IMR-90 (cell line): ENCODE results near the gene SNTA1. TPM values are rescaled to one million over a fixed set of nuclear protein-coding genes. Genes with fewer than 3 reads are reported as not detected.
A peak's percentile ranks its signal among the peaks of the same experiment; 100 is the strongest.
"Not testable (repeated sequence)": the region's sequence is repeated elsewhere in the genome, so short reads cannot be mapped to it uniquely, and the experiment has no call there.

Experiments used
- ATAC-seq: fragments of 200-7000 bp; cut with Tn5 transposase; 2 replicates; pipeline ENCODE4 v1.9.1; 2020; ENCODE audit warnings: low read depth, mild to moderate bottlenecking, moderate library complexity
- BruUV-seq: library from RNA; stranded (reverse); fragments of 400-500 nt; replicated peaks from 2 replicates; lab custom pipeline; 2021; lab: Mats Ljungman, UMichigan
- CTCF ChIA-PET: fragments of 300-600 bp; formaldehyde crosslinking; extraction: SDS; loops from one replicate; lab custom pipeline; 2021; ENCODE audit warnings: antibody characterized with exemption; lab: Yijun Ruan, JAX
- POLR2A ChIA-PET: fragments of 300-600 bp; sonication (Branson Sonifier 250); formaldehyde crosslinking; loops from one replicate; lab custom pipeline; 2022; ENCODE audit warnings: antibody characterized with exemption; ENCODE audit not compliant: unreplicated experiment; lab: Charles Lee
- DNase-seq: peaks from one replicate; pipeline ENCODE4 v3.0.0; 2013
- H2AFZ ChIP-seq: replicated peaks from 2 replicates; pipeline ENCODE3; 2013; ENCODE audit warnings: low read length, mild to moderate bottlenecking; ENCODE audit not compliant: poor library complexity
- H2AK5ac ChIP-seq: 2 replicates; pipeline ENCODE4 v1.6.1; 2013; ENCODE audit warnings: low read depth, low read length, inconsistent platforms
- H2AK9ac ChIP-seq: replicated peaks from 2 replicates; pipeline ENCODE3; 2013; ENCODE audit warnings: mild to moderate bottlenecking, low read depth, low read length, moderate library complexity; ENCODE audit not compliant: poor library complexity
- H2BK120ac ChIP-seq: 2 replicates; pipeline ENCODE4 v1.6.1; 2013; ENCODE audit warnings: low read depth, low read length, inconsistent platforms
- H2BK15ac ChIP-seq: 3 replicates; pipeline ENCODE4 v1.6.1; 2013; ENCODE audit warnings: low read depth, low read length, inconsistent platforms
- H2BK20ac ChIP-seq: 2 replicates; pipeline ENCODE4 v1.6.1; 2013; ENCODE audit warnings: low read depth, mild to moderate bottlenecking, inconsistent platforms, low read length, moderate library complexity
- H2BK5ac ChIP-seq: 2 replicates; pipeline ENCODE4 v1.6.1; 2013; ENCODE audit warnings: mild to moderate bottlenecking, low read depth, low read length, inconsistent platforms; ENCODE audit not compliant: poor library complexity, severe bottlenecking
- H3K14ac ChIP-seq: replicated peaks from 2 replicates; pipeline ENCODE4 v1.6.1; 2013; ENCODE audit warnings: low read depth, low read length, inconsistent platforms
- H3K18ac ChIP-seq: 2 replicates; pipeline ENCODE4 v1.6.1; 2013; ENCODE audit warnings: low read depth, low read length, control low read depth
- H3K23ac ChIP-seq: 2 replicates; pipeline ENCODE4 v1.6.1; 2013; ENCODE audit warnings: low read depth, low read length, inconsistent platforms
- H3K27ac ChIP-seq: 2 replicates; pipeline ENCODE4 v1.5.1; 2013; ENCODE audit warnings: mild to moderate bottlenecking, control low read depth, low read length; ENCODE audit not compliant: insufficient read depth
- H3K27me3 ChIP-seq: 2 replicates; pipeline ENCODE4 v1.6.1; 2013; ENCODE audit warnings: low read length; ENCODE audit not compliant: control insufficient read depth, insufficient read depth
- H3K36me3 ChIP-seq: 2 replicates; pipeline ENCODE4 v1.6.1; 2013; ENCODE audit warnings: low read length, mixed read lengths; ENCODE audit not compliant: control insufficient read depth, insufficient read depth
- H3K4ac ChIP-seq: 2 replicates; pipeline ENCODE4 v1.6.1; 2013; ENCODE audit warnings: low read depth, low read length, inconsistent platforms
- H3K4me1 ChIP-seq: 2 replicates; pipeline ENCODE4 v1.6.1; 2013; ENCODE audit warnings: low read length, mixed read lengths; ENCODE audit not compliant: control insufficient read depth, insufficient read depth
- H3K4me2 ChIP-seq: 2 replicates; pipeline ENCODE4 v1.6.1; 2013; ENCODE audit warnings: low read depth, mild to moderate bottlenecking, control low read depth, low read length, moderate library complexity
- H3K4me3 ChIP-seq: 2 replicates; pipeline ENCODE4 v1.5.1; 2013; ENCODE audit warnings: low read depth, mild to moderate bottlenecking, control low read depth, low read length, moderate library complexity; ENCODE audit not compliant: insufficient read depth
- H3K56ac ChIP-seq: 2 replicates; pipeline ENCODE4 v1.6.1; 2013; ENCODE audit warnings: low read length, inconsistent platforms; ENCODE audit not compliant: insufficient read depth; ENCODE audit errors: extremely low read depth
- H3K79me1 ChIP-seq, 2 experiments: 2 replicates each; pipeline ENCODE4 v1.6.1; 2013; ENCODE audit warnings: low read length in 2 of 2, inconsistent platforms in 1 of 2, low read depth in 1 of 2
- H3K9ac ChIP-seq: 2 replicates; pipeline ENCODE4 v1.6.1; 2013; ENCODE audit warnings: low read depth, low read length, control low read depth
- H3K9me1 ChIP-seq: 2 replicates; pipeline ENCODE4 v1.6.1; 2013; ENCODE audit warnings: low read length, inconsistent platforms; ENCODE audit not compliant: insufficient read depth
- H3K9me3 ChIP-seq: 2 replicates; pipeline ENCODE4 v1.6.1; 2013; ENCODE audit warnings: low read length; ENCODE audit not compliant: control insufficient read depth, insufficient read depth
- H4K20me1 ChIP-seq: 2 replicates; pipeline ENCODE4 v1.6.1; 2013; ENCODE audit warnings: low read length, inconsistent platforms; ENCODE audit not compliant: insufficient read depth
- H4K5ac ChIP-seq: 2 replicates; pipeline ENCODE4 v1.6.1; 2013; ENCODE audit warnings: mild to moderate bottlenecking, low read depth, low read length, control low read depth
- H4K8ac ChIP-seq, 2 experiments: 2 replicates each; pipeline ENCODE4 v1.6.1; 2013; ENCODE audit warnings: low read depth in 2 of 2, low read length in 2 of 2, control low read depth in 1 of 2, inconsistent platforms in 1 of 2
- H4K91ac ChIP-seq: 2 replicates; pipeline ENCODE4 v1.6.1; 2013; ENCODE audit warnings: low read depth, low read length, inconsistent platforms; ENCODE audit not compliant: insufficient read depth
- BHLHE40 ChIP-seq: fragments of 150-350 bp; IDR thresholded peaks from 2 replicates; pipeline ENCODE4 v1.6.1; 2016; ENCODE audit warnings: mild to moderate bottlenecking, low read depth, low read length
- CTCF ChIP-seq: conservative IDR thresholded peaks from 2 replicates; pipeline ENCODE4 v1.5.1; 2012; ENCODE audit warnings: mild to moderate bottlenecking, low read depth, low read length, improper control_type of control experiment
- RAD21 ChIP-seq: IDR thresholded peaks from 2 replicates; pipeline ENCODE4 v1.6.1; 2012; ENCODE audit warnings: low read length, improper control_type of control experiment
- RCOR1 ChIP-seq: IDR thresholded peaks from 2 replicates; pipeline ENCODE4 v1.6.1; 2012; ENCODE audit warnings: mild to moderate bottlenecking, low read length, improper control_type of control experiment; ENCODE audit not compliant: insufficient replicate concordance
- SMC3 ChIP-seq: fragments of 150-350 bp; IDR thresholded peaks from 2 replicates; pipeline ENCODE4 v1.6.1; 2016; ENCODE audit warnings: low read depth, mild to moderate bottlenecking, antibody characterized with exemption, low read length, moderate library complexity
- WGBS, 2 experiments: methylation state at CpG; one replicate each; pipeline versions ENCODE4 v1.1.5 to v1.1.7; 2013; ENCODE audit warnings: missing lambda C conversion rate in 2 of 2; ENCODE audit not compliant: insufficient read length in 1 of 2; ENCODE audit errors: extremely low coverage in 2 of 2; 5-methylcytosine and 5-hydroxymethylcytosine counted together
- dilution Hi-C: fragments of 300-500 bp; cut with HindIII; formaldehyde crosslinking; loops from one replicate; pipeline ENCODE4 v1.14.3; 2018; ENCODE audit warnings: low sequenced_read_pairs; ENCODE audit not compliant: unreplicated experiment
- in situ Hi-C: fragments of 300-500 bp; cut with MboI; formaldehyde crosslinking; loops from 3 replicates; pipeline ENCODE4 v1.14.3; 2019; ENCODE audit warnings: low sequenced_read_pairs, inconsistent platforms, mixed read lengths
- intact Hi-C: fragments of 100-400 bp; cut with micrococcal nuclease; formaldehyde crosslinking; loops from 2 replicates; pipeline ENCODE4 v1.10.0; 2022
- polyA plus RNA-seq, 3 experiments: library from polyadenylated mRNA; depleted of rRNA; stranded (reverse); fragments of >200 nt; gene quantifications; 2 replicates each; pipeline ENCODE4 v1.2.3, GENCODE V29; 2012; ENCODE audit warnings: low replicate concordance in 1 of 3
- total RNA-seq: library from RNA; depleted of rRNA; stranded (reverse); fragments of >200 nt; gene quantifications from 2 replicates; pipeline ENCODE4 v1.2.3, GENCODE V29; 2012

The SNTA1 gene
- total and polyA plus RNA-seq, 2 of the 4 experiments (the other 2 are of a cell fraction), result 10.6 to 15.4 TPM

GRCh38 chr20:33456916-33457642, 13.5 kb upstream of the SNTA1 start:
- H4K5ac ChIP-seq, H3K9me1 ChIP-seq, H3K14ac ChIP-seq, H4K20me1 ChIP-seq, H2AK5ac ChIP-seq, H3K9me3 ChIP-seq, H2BK120ac ChIP-seq, H3K4ac ChIP-seq, H2BK20ac ChIP-seq, H3K4me1 ChIP-seq, H4K91ac ChIP-seq, in situ Hi-C loops, H3K56ac ChIP-seq, H4K8ac ChIP-seq, H3K4me2 ChIP-seq, H3K18ac ChIP-seq, H3K9ac ChIP-seq, H2BK5ac ChIP-seq, H3K36me3 ChIP-seq, H2BK15ac ChIP-seq, H3K27me3 ChIP-seq, dilution Hi-C loops, H2AK9ac ChIP-seq, H3K27ac ChIP-seq, BruUV-seq, H3K79me1 ChIP-seq, H3K4me3 ChIP-seq, H3K23ac ChIP-seq: not testable (repeated sequence)
- WGBS, 2 experiments, result no CpG with 5 or more reads among the region's 6 CpGs
- peak overlapping the region; percentile 38 for H2AFZ ChIP-seq
- ChIA-PET CTCF (interaction anchor here (0.6 to 0.9 kb wide), 7 partner anchors 12 to 610 kb away, joined by 3 to 5 read pairs (median 3); no protein-coding TSS in a partner anchor), POLR2A (interaction anchor here (0.6 kb wide), 1 partner anchor 42 kb away, joined by 3 read pairs; no protein-coding TSS in a partner anchor)
- DNase-seq, result peak; percentile 63
- peak; percentile 95 for TF ChIP-seq RAD21
- TF ChIP-seq RCOR1, result peak; percentile 97
- TF ChIP-seq CTCF, result peak; percentile 95
- TF ChIP-seq SMC3, result peak; percentile 92
- TF ChIP-seq BHLHE40, result peak; percentile 26; the same call in 1 of the 2 replicates
- intact Hi-C loops, result loop anchor here (1.0 to 10.0 kb wide), 3 partner anchors 58 to 274 kb away; partner anchors contain the start of gene ZNF341
- peak; percentile 98 for ATAC-seq
